T-helper 1 cell treated with Interleukin-12 subunit alpha and Interleukin-12 subunit beta and Interleukin-4 antibody, amounts not matched to agents 30 ng/mL and 1 ng/mL, for 36 hours (primary cell): ENCODE measurements around the gene RTBDN. TPM values are rescaled to one million over a fixed set of nuclear protein-coding genes. Genes with fewer than 3 reads are reported as not detected.

Experiments
- intact Hi-C: fragments of 100-400 bp; cut with micrococcal nuclease; formaldehyde crosslinking; loops from one replicate; pipeline ENCODE4 v1.15.1; 2024
- total RNA-seq: library from RNA; stranded (reverse); gene quantifications from 2 replicates; pipeline ENCODE4 v1.2.3, GENCODE V29; 2022

Gene RTBDN
- total RNA-seq, 1 donor from 2014 or later, result not detected

DNA sequence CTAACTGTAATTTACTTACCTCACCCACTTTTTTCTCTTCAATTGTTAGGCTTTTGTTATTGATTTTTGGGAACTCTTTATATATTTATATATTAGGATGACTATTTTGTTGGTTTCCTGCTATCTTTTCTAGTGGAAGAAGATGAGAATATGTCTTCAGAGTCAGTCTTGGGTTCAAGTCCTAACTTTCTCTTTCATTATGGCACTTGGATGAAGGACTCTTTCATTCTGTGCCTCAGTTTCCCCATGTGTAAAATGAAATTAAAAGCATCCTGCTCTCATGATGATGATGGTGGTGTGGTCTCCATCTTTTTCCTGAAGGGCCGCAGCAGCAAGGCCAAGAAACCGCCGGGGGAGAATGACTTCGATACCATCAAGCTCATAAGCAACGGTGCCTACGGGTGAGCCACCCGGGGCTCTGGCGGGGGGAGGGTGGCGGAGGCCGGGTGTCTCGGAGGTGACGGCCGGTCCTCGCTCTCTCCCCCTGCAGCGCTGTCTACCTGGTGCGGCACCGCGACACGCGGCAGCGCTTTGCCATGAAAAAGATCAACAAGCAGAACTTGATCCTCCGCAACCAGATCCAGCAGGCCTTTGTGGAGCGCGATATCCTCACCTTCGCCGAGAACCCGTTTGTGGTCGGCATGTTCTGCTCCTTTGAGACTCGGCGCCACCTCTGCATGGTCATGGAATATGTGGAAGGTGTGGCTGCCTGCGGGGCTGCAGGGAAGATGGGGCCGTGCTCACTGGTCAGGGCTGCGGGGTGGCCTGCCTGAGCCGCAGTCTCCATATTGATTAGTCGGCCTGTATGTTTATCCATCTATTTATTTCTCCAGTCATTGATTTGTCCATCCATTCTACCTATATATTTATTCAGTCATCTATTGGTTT, 23.9 kb upstream of the RTBDN start:
- intact Hi-C loops, result no loop called here

DNA sequence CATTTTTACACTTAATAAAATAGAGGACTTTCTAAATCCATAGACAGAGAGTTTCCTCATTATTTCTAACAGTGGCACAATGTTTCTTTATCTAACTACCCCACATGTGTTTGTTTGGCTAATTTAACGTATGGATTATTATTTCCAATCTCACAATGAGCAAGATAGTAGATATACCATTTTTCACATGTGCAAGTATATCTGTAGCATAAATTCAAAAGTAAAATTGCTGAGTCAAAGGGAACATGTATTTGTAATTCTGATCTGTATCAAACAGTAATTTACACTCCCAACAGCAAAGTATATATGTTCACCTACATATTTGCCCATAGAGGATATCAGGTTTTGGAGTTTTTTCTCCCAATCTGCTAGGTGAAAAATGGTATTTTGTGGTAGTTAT, 22.3 kb upstream of the RTBDN start:
- intact Hi-C loops, result no loop called here

GRCh38 chr19:12847159-12848139, 13.1 kb upstream of the RTBDN start:
- intact Hi-C loops, result loop anchor here (1.0 to 2.0 kb wide), 6 partner anchors 19 to 283 kb away; no protein-coding TSS in a partner anchor

DNA sequence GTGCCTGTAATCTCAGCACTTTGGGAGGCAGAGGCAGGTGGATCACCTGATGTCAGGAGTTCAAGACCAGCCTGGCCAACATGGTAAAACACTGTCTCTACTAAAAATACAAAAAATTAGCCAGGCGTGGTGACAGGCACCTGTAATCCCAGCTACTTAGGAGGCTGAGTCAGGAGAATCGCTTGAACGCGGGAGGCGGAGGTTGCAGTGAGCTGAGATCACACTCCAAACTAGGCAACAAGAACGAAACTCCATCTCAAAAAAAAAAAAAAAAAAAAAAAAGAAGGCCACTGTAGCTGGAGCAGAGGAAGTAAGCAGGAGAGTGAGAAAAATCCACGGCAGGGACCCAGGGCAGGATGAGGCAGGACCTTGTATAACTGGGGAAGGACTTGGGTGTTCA, 12.2 kb upstream of the RTBDN start:
- intact Hi-C loops, result loop anchor here (1.0 to 2.0 kb wide), 6 partner anchors 20 to 282 kb away; no protein-coding TSS in a partner anchor

DNA sequence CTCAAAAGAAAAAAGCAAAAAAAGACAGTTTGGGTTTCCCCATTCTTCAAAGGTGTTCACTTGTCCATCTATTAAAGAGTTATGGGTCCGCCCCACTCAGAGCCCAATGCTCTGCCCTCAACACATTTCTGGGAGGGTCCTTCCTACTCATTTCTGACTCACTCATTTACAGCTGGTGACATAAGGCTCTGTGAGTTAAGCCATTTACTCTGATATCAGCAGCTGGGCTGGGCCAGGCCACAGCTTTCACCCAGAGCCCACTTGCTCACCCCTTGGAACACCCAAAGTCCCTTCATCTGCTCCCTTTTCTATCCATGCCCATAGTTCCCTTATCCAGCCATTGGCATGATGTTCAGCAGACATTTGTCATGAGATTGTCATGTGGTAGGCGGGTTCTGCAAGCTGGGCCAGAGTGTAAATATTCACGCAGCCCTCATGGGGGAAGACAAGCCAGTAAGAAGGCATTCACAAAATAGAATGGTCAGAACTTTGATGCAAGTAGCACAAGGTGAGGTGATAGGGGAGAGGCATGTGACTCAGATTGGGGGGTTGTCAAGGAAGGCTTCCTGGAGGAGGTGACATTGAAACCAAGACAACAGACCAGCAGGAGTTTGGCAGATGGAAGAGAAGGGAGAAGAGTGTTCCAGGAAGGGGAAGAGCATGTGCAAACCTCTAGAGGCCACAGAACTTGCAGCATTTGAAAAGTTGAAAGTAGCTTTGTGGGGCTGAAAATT, 9.8 kb upstream of the RTBDN start:
- intact Hi-C loops, result no loop called here

GRCh38 chr19:12843328-12843727, 8.9 kb upstream of the RTBDN start:
- intact Hi-C loops, result no loop called here

GRCh38 chr19:12842511-12842910, 8.1 kb upstream of the RTBDN start:
- intact Hi-C loops, result no loop called here

DNA sequence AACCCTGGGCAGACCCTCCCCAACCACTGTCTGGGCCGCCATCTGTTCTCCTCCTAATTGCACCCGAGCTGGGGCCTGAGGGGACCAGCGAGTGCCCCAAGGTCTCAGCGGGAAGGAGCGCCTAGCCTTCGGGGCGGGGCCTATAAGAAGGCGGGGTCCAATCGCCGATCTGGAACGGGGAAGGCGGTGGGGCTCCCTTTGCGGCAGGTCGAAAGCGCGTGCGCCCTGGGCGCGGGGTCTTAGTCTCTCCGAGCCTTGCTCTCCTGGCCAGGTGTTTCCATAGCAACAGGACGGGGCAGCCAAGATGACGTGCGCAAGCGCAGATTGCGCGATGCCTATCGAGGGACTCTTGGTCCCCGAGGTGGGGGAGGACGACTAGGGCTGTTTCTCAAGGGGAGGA, 6.7 kb upstream of the RTBDN start:
- intact Hi-C loops, result no loop called here

DNA sequence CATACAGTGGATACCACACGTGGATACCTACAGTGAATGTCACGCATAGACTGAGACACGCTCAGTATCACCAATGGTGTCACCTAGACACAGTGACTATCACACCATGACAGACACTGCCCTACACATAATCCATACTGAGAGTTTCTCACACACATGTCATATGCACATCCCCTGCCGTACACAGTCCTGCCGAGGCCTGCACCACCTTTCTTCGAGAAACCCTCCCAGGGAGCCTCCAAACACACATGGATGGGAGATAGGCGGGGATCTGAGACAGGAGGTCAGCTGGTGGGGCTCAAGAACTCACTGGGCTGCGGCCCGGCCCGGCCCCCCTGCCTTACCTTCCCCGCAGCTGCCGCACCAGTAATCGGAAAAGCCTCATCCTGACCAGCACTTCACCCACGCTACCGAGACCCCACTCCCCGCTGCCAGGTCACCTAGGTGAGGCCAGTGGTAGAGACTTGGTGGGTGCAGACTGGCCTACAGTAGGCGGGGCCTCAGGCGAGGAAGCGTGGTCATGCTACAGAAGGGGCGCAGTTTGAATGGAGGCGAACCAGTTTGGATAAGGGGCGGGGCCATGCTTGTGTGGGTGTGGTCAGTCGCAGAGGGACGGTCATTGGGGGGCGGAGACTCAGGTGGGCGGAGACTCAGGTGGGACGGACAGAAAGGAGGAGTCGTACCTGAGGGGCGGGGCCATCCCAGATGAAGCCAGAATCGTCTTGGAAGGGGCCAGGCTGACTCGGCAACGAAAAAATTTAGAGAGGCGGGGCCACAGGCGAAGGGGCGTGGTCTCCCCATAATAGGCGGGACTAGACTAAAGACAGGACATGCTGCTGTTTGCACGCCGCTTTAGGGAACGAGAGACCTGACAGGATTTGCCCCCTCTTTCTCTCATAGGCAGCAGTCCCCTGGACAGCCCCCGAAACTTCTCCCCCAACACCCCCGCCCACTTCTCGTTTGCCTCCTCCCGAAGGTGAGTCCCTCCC, 6.0 kb upstream of the RTBDN start:
- intact Hi-C loops, result loop anchor here (1.0 kb wide), 1 partner anchor 65 kb away; the partner anchor contains the start of gene HOOK2

DNA sequence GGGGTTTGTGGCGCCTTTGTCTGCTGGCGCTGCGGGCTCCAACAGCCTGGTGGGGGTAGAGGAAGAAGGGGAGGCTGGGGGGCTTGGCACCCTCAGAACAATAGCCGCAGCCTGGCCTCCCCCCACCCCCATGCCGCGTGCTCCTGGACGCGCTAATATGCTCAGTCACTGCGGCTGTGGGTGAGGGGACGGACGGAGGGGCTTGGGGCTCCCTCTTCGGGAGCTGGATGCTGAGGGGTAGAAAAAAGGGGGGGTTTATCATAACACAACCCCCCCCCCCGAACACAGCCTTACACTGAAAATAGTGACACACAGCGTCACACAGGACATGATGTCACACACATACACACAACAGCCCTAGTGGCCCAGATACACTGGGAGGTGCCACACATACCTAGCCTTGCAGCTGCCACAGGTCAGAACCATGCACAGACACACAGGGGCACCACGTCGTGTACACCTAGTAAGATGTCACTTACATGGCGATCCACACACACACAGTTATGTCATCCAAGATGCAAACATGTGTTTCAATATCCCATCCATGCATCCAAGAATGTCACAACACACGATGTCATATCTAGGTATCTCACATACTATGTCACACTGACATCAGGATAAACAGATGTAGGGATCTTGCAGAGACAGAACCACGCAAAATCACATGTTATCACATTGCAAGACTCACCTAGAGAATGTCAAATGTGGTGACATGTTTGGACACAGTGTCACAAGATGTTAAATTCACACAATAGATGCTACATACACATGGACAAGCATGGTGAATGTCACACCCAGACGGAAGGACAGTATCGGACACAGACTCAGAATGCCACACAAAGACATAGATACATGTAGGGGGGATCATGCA, 4.7 kb upstream of the RTBDN start:
- intact Hi-C loops, result loop anchor here (5.0 kb wide), 1 partner anchor 258 kb away; no protein-coding TSS in a partner anchor

DNA sequence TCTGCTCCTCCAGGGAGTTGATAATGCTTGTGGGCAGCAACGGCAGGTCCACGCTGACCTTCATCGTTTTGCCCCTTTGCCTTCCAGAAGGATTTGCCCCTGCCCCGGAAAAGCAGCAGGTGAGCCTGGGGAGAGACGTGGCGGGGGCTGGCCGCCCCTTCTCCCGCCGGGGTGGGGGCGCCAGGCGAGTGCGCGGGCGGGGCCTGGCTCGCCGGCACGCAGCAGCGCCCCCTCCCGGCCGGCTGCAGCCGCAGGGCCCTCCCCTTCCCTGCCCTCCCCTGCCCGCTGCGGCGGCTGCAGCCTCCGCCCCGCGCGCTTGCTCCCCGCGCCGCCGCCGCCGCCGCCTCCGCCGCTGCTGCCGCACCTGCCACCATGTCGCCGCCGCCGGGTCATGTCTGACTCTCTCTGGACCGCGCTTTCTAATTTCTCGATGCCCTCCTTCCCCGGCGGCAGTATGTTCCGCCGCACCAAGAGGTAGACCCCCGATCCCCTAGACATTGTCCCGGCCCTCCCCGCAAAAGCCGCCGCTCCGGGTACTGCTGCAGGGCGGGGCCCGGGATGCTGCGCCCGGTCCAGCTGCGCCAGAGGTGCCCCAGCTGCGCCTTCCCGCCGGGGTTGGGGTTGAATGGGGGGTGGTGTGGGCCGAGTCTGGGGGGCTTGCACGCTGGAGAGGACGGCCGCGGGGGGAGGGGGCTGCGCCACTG, 4.0 kb upstream of the RTBDN start, which contains the start of gene MAST1:
Gene MAST1 (plus strand): TSS at position 334 of the 704 bp plus-strand sequence. CDS start 58 bp downstream, at position 392.
- intact Hi-C loops, result loop anchor here (5.0 kb wide), 1 partner anchor 259 kb away; no protein-coding TSS in a partner anchor

DNA sequence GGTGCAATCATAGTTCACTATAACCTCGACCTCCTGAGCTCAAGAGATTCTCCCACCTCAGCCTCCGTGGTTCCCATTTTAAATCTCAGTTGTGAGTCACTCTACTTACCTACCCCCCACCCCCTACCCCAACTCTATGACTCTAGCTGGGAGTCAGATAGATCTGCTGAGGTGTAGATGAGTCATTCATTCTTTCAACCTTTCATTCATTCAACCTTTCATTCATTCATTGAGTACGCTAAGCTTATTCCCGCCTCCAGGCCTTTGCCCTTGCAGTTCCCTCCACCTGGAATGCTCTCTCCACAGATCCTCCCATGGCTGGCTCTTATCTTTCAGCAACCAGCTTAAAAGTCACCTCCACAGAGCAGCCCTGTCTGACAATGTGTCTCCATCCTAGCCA, 2.8 kb upstream of the RTBDN start:
- intact Hi-C loops, result loop anchor here (5.0 kb wide), 1 partner anchor 260 kb away; no protein-coding TSS in a partner anchor

GRCh38 chr19:12836529-12836863, 2.1 kb upstream of the RTBDN start:
- intact Hi-C loops, result loop anchor here (5.0 kb wide), 1 partner anchor 261 kb away; no protein-coding TSS in a partner anchor

DNA sequence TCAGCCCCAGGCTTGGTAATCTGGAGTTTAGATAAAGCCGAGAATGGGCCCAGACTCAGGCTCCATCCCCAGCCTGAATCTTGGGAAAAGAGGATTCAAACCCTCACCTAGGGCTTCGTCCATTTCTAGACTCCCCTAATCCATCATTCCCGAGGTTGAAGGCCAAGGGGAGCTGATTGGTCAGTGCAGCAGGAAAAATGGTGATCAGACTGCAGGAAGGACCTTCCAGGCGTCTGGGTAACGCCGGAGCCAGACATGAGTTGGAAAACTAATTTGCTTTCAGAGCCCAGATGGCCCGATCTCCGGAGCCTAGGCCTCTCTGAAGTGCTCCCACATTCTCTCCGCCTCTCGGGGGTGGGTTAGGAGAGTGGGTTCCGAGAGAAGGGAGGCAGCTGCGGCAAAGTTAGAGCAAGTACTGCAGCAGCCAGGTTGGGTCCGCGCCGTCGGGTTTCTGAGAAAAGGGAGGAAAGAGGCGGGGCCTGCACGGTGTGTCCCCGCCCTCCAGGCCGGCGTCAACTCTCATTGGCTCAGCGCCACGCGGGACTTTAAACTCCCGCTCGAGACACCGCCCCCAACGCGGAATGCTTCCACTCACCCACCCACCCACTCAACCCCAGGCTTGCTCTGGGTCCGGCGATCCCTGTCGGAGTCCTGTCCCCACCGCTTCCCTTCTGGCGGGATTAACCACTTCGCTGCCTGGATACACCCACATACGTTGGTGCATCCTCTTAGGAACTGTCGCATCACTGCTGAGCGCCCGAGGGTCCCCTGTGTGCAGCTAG, 788 bp upstream of the RTBDN start:
- intact Hi-C loops, result loop anchor here (5.0 kb wide), 1 partner anchor 262 kb away; no protein-coding TSS in a partner anchor

GRCh38 chr19:12833738-12834565, 427 bp downstream of the RTBDN start:
- intact Hi-C loops, result no loop called here

DNA sequence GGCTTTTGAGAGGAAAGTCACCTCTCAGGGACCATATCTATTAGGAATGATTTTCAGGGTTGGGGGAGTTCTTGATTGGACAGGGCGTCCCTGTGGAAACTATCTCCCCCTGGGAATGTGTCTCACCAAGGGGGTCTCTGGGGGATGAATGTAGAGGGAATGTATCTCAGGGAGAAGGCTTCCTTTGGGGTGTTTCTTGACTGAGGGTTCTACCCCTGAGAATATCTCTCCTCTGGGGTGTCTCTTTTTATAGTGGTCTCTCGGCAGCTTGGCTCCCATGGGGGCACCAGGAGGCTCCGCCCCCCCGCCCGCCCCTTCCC, 1.0 kb downstream of the RTBDN start:
- intact Hi-C loops, result no loop called here
